ENCODE results near the gene RAP1GDS1.
"Not testable (repeated sequence)": the region's sequence is repeated elsewhere in the genome, so short reads cannot be mapped to it uniquely, and the experiment has no call there.

RAP1GDS1 gene

GRCh38 chr4:98310867-98311266 is 49.7 kb downstream of the RAP1GDS1 start:
- Histone ChIP-seq H3K4me1 (ENCODE audit: insufficient read depth, low read length) (no peaks in the 10 kb centered on the region), H3K9ac (ENCODE audit: low read depth, low read length) (no peak overlapping the region), H3K9me3 (ENCODE audit: control insufficient read depth, insufficient read depth, low read length) (no peaks in the 10 kb centered on the region), H3K36me3 (ENCODE audit: insufficient read depth, low read length) (no peaks in the 10 kb centered on the region)

- Histone ChIP-seq H3K36me3 (ENCODE audit: insufficient read depth, low read length) (no peaks in the 10 kb centered on the region), H3K9me3 (ENCODE audit: control insufficient read depth, insufficient read depth, low read length) (no peaks in the 10 kb centered on the region), H3K4me1 (ENCODE audit: insufficient read depth, low read length) (no peaks in the 10 kb centered on the region), H3K9ac (ENCODE audit: low read depth, low read length) (no peak overlapping the region)
These were observed 50.5 kb downstream of the RAP1GDS1 start for GRCh38 chr4:98311656-98312055.

DNA sequence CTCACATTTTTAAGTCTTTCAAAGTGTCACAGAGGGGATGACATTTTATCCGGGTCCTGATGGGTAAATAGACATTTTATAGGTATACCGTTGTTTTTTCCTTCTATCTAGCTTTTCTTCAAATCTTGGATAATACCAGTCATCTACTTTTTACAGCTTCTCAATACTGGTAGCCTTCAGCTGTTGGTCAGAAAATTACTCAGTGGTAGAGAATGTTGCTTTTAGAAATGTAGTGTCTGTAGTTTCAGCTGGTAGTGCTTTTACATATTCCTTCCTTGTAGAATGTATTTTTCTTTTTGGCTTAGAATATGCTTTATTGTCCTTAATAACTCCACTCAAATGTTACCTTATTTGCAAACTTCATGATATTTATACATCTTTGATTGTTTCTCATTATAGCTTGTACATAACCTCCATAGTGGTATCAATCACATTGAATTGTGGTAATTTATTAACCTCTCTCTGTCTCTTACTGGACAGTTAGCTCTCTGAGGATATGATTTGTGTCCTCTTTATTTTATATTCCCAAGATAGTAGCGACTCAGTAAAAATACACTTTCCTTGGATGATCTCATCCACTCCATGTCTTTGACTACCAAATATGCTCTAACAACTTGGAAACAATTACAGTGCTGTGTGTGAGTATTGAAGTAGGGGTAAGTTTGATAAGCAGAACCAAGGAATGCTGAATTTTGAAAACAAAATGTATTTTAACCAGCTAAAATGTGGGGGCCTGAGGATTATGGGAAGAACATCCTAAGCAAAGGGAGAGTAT is 53.8 kb downstream of the RAP1GDS1 start:
- no peaks in the 10 kb centered on the region for H3K36me3 ChIP-seq (ENCODE audit: insufficient read depth, low read length)
- no peaks in the 10 kb centered on the region for H3K9me3 ChIP-seq (ENCODE audit: control insufficient read depth, insufficient read depth, low read length)
- H3K4me1 ChIP-seq (ENCODE audit: insufficient read depth, low read length), result no peaks in the 10 kb centered on the region
- no peak overlapping the region for H3K9ac ChIP-seq (ENCODE audit: low read depth, low read length)

DNA sequence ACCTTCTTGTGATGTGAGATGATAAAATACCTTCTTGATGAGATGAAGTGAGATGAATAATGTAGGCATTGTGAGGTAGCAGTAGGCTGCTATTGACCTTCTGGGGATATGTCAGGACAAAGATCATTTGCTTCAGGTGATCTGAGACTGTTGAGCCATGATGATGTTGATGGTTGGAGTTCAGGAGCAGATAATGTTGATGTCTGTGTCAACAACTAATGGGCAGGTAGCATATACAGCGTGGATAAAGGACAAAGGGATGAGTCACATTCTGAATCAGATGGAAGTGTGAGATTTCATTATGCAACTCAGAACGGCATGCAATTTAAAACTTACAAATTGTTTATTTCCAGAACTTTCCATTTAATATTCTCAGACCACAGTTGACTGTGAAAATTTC is 57.3 kb downstream of the RAP1GDS1 start:
- H3K9ac ChIP-seq (ENCODE audit: low read depth, low read length), result no peak overlapping the region

DNA sequence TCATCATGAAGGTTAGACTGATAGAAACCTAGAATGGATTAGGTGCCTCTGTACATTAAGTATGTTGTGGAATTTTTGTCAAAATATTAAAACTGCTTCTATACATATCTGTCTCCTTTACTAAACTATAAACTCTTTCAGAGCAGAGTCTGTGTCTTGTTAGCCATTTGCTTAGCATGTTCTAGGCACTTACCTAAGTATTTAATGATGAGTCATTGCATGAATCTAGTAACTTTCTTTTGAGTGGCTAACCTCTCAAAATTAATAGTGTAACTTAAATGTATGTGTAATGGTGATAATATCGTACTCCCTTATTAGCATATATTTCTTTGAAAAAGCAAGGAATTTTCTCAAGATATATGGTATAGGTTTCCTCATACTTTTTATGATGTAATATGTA is 57.8 kb downstream of the RAP1GDS1 start:
- no peaks in the 10 kb centered on the region for H3K4me1 ChIP-seq (ENCODE audit: insufficient read depth, low read length)
- H3K9me3 ChIP-seq (ENCODE audit: control insufficient read depth, insufficient read depth, low read length), result no peaks in the 10 kb centered on the region
- no peaks in the 10 kb centered on the region for H3K36me3 ChIP-seq (ENCODE audit: insufficient read depth, low read length)
- no peak overlapping the region for H3K9ac ChIP-seq (ENCODE audit: low read depth, low read length)

More for the DNA sequence above, 57.3 kb downstream of the RAP1GDS1 start:
- no peaks in the 10 kb centered on the region for H3K4me1 ChIP-seq (ENCODE audit: insufficient read depth, low read length)
- H3K36me3 ChIP-seq (ENCODE audit: insufficient read depth, low read length), result no peaks in the 10 kb centered on the region
- no peaks in the 10 kb centered on the region for H3K9me3 ChIP-seq (ENCODE audit: control insufficient read depth, insufficient read depth, low read length)

DNA sequence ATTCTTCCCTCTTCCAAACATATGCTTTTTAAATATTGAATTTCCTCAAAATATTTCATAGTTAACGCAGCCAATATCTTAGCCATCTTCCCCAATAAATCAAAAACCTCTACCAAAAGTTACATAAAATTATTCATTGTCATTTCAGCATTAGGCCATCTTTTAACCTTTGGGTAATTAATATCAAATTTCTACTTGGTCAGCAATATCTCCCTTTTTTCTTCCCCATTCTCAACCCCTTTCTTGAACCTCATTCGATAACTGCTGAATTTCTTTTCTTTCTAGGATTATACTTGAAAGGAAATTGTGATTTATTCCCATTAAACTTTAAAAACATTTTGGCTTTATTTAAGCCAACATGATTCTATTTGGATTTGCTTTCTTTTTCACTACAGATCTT is 65.0 kb downstream of the RAP1GDS1 start:
- Histone ChIP-seq H3K36me3 (ENCODE audit: insufficient read depth, low read length) (no peaks in the 10 kb centered on the region), H3K9me3 (ENCODE audit: control insufficient read depth, insufficient read depth, low read length) (peaks cover 12% of the 10 kb centered on the region), H3K4me1 (ENCODE audit: insufficient read depth, low read length) (no peaks in the 10 kb centered on the region), H3K9ac (ENCODE audit: low read depth, low read length) (no peak overlapping the region)

DNA sequence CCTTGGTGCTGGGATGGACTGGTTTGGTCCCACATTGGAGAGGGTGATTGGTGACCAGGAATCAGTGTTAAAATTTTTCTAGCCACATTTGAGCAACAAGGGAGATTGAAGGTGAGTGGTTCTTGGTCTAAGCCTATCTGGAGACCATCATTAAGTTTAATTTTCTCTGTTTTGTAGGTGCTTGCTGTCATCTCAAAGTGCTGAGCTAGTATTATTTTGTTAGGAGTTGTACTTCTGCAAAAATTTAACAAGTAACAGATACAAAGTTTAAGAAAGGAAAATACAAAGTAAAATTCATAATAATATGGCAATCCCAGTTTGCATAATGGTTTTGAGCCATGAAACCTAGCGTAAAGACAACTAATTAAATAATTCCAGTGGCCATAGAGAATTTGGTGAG is 66.5 kb downstream of the RAP1GDS1 start:
- H3K4me1 ChIP-seq (ENCODE audit: insufficient read depth, low read length), result no peaks in the 10 kb centered on the region
- peaks cover 22% of the 10 kb centered on the region for H3K9me3 ChIP-seq (ENCODE audit: control insufficient read depth, insufficient read depth, low read length)
- H3K9ac ChIP-seq (ENCODE audit: low read depth, low read length), result no peak overlapping the region
- H3K36me3 ChIP-seq (ENCODE audit: insufficient read depth, low read length), result no peaks in the 10 kb centered on the region

DNA sequence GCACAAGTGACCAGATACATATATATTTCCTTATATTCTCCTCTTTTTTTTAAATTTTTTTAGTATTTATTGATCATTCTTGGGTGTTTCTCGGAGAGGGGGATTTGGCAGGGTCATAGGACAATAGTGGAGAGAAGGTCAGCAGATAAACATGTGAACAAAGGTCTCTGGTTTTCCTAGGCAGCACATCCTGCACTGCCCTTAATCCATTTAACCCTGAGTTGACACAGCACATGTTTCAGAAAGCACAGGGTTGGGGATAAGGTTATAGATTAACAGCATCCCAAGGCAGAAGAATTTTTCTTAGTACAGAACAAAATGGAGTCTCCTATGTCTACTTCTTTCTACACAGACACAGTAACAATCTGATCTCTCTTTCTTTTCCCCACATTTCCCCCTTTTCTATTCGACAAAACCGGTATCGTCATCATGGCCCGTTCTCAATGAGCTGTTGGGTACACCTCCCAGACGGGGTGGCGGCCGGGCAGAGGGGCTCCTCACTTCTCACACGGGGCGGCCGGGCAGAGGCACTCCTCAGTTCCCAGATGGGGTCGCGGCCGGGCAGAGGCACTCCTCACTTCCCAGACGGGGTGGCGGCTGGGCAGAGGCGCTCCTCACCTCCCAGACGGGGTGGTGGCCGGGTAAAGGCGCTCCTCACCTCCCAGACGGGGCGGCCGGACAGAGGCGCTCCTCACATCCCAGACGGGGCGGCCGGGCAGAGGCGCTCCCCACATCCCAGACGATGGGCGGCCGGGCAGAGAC is 68.9 kb downstream of the RAP1GDS1 start:
- H3K4me1 ChIP-seq (ENCODE audit: insufficient read depth, low read length); H3K9ac ChIP-seq (ENCODE audit: low read depth, low read length); H3K36me3 ChIP-seq (ENCODE audit: insufficient read depth, low read length): not testable (repeated sequence)
- H3K9me3 ChIP-seq (ENCODE audit: control insufficient read depth, insufficient read depth, low read length), result peaks cover 25% of the 10 kb centered on the region

GRCh38 chr4:98332017-98332416 is 70.8 kb downstream of the RAP1GDS1 start:
- Histone ChIP-seq H3K36me3 (ENCODE audit: insufficient read depth, low read length) (no peaks in the 10 kb centered on the region), H3K4me1 (ENCODE audit: insufficient read depth, low read length) (peaks cover 7% of the 10 kb centered on the region; the same call in 1 of the 2 replicates), H3K9ac (ENCODE audit: low read depth, low read length) (no peak overlapping the region), H3K9me3 (ENCODE audit: control insufficient read depth, insufficient read depth, low read length) (peaks cover 25% of the 10 kb centered on the region)

DNA sequence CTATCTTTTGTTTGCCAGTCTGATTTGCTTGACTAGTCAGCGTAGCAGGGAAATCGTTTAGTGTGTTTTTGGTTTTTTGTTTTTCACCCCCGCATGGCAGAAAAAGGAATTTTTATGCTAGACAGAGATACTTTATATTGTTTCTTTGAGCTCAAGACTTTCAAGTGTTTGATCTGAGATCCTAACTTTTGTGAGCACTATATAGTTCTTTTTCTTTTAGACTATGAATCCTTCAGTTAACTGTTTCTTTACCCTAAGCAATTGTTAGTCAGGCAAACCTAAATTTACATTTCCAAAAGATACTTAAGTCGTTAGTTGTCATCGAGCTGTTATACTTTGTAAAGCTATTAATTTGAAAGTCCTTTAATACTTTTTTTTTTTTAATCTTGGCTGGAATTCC is 73.3 kb downstream of the RAP1GDS1 start:
- no peaks in the 10 kb centered on the region for H3K36me3 ChIP-seq (ENCODE audit: insufficient read depth, low read length)
- H3K9ac ChIP-seq (ENCODE audit: low read depth, low read length), result no peak overlapping the region
- H3K9me3 ChIP-seq (ENCODE audit: control insufficient read depth, insufficient read depth, low read length), result peaks cover 14% of the 10 kb centered on the region
- peaks cover 12% of the 10 kb centered on the region for H3K4me1 ChIP-seq (ENCODE audit: insufficient read depth, low read length)

- Histone ChIP-seq H3K9me3 (ENCODE audit: control insufficient read depth, insufficient read depth, low read length) (no peaks in the 10 kb centered on the region), H3K4me1 (ENCODE audit: insufficient read depth, low read length) (peaks cover 16% of the 10 kb centered on the region), H3K36me3 (ENCODE audit: insufficient read depth, low read length) (no peaks in the 10 kb centered on the region), H3K9ac (ENCODE audit: low read depth, low read length) (no peak overlapping the region)
These were observed 77.7 kb downstream of the RAP1GDS1 start for GRCh38 chr4:98338761-98339438.

DNA sequence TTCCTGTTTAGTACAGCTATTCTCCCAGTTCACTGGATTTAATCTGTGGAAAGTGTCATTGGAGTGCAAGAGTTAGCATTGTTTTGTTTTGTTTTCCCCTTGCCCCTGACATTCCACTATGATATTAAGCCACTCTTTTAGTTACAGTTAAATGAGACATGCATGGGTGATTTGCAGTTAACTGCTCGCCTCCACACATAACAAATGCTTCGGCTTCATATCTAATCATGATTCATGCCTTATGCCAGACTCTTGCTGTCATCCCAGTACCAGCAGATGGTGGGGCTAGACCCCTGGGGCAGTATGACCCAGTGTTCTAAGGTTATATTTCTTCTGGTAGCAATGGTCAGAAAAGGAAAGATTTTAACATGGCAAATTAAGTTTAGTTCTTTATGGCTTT is 80.1 kb downstream of the RAP1GDS1 start:
- H3K36me3 ChIP-seq (ENCODE audit: insufficient read depth, low read length), result no peaks in the 10 kb centered on the region
- H3K9ac ChIP-seq (ENCODE audit: low read depth, low read length), result no peak overlapping the region
- H3K9me3 ChIP-seq (ENCODE audit: control insufficient read depth, insufficient read depth, low read length), result no peaks in the 10 kb centered on the region
- peaks cover 9% of the 10 kb centered on the region for H3K4me1 ChIP-seq (ENCODE audit: insufficient read depth, low read length)

GRCh38 chr4:98343626-98344025 is 82.4 kb downstream of the RAP1GDS1 start:
- H3K4me1 ChIP-seq (ENCODE audit: insufficient read depth, low read length), result peaks cover 9% of the 10 kb centered on the region

GRCh38 chr4:98345838-98346237 is 84.7 kb downstream of the RAP1GDS1 start:
- H3K36me3 ChIP-seq (ENCODE audit: insufficient read depth, low read length), result no peaks in the 10 kb centered on the region
- no peak overlapping the region for H3K9ac ChIP-seq (ENCODE audit: low read depth, low read length)
- H3K9me3 ChIP-seq (ENCODE audit: control insufficient read depth, insufficient read depth, low read length), result no peaks in the 10 kb centered on the region
- peaks cover 4% of the 10 kb centered on the region; the same call in 1 of the 2 replicates for H3K4me1 ChIP-seq (ENCODE audit: insufficient read depth, low read length)

More at GRCh38 chr4:98343626-98344025, 82.4 kb downstream of the RAP1GDS1 start:
- Histone ChIP-seq H3K36me3 (ENCODE audit: insufficient read depth, low read length) (no peaks in the 10 kb centered on the region), H3K9ac (ENCODE audit: low read depth, low read length) (no peak overlapping the region), H3K9me3 (ENCODE audit: control insufficient read depth, insufficient read depth, low read length) (no peaks in the 10 kb centered on the region)

All from ES-I3 (cell line).